KBM-7 (cell line): ENCODE results near the gene FEM1A.
"Not testable (repeated sequence)": the region's sequence is repeated elsewhere in the genome, so short reads cannot be mapped to it uniquely, and the experiment has no call there.

Experiments
- DNase-seq: peaks from one replicate; pipeline ENCODE4 v3.0.0-alpha.2; 2015
- in situ Hi-C: fragments of 300-500 bp; cut with MboI; formaldehyde crosslinking; loops from 2 replicates; pipeline ENCODE4 v1.14.3; 2020; ENCODE audit warnings: low sequenced_read_pairs, low pct_unique_long_range_greater_than_20kb, mixed read lengths

Gene FEM1A

DNA sequence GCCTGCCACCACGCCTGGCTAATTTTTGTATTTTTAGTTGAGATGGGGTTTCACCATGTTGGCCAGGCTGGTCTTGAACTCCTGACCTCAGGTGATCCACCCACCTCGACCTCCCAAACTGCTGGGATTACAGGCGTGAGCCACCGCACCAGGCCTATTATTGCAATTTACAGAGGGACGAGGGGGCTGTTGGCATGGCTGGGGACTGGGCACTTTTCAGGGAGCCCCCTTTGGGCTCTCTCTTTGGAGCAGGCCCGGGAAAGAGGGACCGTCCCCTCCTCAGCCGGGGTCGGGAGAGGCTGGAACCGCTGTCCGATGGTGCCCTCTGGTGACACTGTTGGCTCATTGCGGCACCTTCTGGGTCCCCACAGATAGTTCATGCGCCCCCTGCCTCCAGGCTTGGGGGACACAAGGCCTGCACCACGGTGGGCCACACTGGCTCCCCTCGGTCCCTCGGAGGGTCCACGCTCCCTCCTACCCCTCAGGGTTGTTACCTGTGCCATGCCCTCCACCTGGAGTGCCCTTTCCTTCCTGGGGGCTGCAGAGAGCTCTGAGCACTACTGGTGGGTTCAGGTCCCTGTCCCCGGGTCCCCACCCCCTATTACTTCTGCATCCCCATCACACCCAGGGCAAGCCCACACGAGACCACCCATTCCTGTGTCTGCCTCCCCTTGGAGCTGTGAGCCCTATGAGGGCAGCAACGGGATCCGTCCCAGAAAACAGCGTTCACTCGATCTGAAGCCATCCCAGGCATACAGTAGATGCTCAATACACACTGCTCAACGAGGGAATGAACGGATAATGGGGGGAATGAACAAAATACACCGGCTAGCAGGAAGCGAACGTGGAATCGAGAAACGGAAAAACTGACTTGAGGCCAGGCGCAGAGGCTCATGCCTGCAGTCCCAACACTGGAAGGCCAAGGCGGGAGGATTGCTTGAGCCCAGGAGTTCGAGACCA is 12.5 kb downstream of the FEM1A start:
- DNase-seq: peak; percentile 73
- in situ Hi-C loops: no loop called here

DNA sequence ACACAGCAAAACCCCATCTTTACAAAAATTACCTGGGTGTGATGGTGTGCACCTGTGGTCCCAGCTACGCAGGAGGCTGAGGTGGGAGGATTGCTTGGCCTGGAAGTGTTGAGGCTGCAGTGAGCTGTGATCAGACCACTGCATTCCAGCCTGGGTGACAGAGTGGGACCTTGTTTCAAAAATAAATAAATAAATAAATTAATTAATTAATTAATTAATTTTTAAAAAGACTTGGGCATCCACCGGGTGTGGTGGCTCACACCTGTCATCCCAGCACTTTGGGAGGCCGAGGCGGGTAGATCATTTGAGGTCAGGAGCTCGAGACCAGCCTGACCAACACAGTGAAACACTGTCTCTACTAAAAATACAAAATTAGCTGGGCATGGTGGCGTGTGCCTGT is 13.6 kb downstream of the FEM1A start:
- in situ Hi-C loops, DNase-seq: not testable (repeated sequence)

- in situ Hi-C loops: no loop called here
- no peak for DNase-seq
Measured at GRCh38 chr19:4806384-4806783, 14.8 kb downstream of the FEM1A start.

- in situ Hi-C loops: no loop called here
- peak; percentile 61 for DNase-seq
Measured at GRCh38 chr19:4807188-4807587, 15.7 kb downstream of the FEM1A start.

DNA sequence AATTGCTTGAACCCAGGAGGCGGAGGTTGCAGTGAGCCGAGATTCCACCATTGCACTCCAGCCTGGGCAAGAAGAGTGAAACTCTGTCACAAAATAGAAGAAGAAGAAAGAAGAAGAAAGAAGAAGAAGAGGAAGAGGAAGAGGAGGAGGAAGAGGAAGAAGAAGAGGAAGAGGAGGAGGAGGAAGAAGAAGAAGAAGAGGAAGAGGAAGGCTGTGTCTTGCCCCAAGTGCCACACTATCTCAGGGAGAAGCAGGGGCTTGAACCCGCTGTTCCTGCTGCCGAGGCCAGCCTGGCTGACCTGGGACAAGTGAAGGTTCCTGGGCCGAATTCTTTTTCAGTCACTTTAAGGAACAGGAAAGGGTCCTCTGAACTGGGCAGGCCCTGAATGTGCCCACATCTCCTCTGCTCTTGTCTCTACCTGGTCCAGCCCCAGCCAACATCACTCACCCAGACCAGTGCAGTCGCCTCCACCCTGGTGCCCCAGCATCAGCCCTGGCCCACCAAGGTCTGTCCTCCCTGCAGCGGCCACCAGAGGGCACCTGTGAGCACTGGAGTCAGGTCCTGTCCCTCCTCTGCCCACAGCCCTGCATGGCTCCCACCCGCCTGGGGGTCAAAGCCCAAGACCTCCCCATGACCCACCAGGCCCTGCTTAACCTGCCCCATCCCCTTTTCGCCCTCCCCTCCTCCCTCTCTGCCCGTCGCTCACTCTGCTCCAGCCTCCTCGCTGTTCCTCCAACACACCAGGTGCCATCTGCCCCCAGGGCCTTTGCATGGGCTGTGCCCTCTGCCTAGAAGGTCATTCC is 20.0 kb downstream of the FEM1A start:
- DNase-seq: peak; percentile 74
- in situ Hi-C loops: no loop called here

DNA sequence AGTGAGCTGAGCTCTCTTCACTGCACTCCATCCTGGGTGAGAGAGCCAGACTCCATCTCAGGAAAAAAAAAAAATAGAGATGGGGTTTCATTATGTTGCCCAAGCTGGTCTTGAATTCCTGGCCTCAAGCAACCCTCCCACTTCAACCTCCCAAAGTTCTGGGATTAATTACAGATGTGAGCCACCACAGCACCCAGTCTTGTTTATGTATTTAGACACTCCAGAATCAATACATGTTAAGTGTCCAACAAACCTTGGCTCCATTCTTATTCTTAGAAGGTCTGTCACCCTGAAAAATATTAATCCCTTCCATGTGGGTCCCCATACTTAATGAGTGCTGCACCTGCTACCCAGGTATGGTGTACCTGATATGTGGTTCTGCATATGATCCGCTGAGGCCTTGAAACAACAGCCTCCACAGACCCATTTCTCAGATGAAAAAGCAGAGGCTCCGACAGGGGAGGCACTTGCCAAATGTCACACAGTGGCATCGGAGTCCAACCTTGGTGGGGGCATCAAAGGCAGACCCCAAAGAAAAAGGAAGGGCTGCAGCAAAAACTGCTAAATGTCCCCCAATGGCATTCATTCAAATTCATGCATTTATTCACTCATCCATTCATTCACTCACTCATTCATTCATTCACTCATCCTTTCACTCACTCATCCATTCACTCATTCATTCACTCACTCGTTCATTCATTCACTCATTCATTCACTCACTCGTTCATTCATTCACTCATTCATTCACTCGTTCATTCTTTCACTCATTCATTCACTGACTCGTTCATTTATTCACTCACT is 23.3 kb downstream of the FEM1A start:
- no peak for DNase-seq
- in situ Hi-C loops: no loop called here

DNA sequence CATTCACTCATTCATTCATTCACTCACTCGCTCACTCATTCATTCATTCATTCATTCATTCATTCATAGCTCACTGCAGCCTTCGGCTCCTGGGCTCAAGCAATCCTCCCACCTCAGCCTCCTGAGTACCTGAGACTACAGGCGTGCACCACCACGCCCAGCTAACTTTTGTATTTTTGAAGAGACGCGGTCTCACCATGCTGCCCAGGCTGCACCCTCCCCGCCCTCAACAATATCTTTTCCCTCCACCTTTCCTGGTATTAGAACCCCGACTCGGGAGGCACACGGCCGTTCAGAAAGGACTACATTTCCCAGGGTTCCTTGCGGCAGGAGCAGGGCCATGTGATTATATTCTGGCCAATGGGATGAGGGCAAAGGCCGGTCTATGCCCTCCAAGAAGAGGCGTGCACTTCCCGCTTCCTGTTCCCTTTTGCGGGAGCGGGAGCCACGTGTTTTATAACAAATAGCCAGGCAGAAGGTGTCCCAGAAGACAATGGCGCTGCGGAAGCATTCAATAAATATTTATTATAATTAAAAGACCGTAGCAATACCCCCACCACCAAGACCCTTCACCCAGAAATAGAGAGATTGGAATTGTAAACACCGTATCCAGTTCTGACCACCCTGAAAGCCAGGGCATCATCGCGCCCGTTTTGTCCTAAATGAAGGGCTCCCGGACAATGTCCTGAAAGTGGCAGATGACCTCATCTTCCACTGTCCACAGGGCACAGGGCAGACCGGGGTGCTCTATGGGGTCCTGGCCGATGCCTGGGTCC is 24.1 kb downstream of the FEM1A start:
- in situ Hi-C loops: no loop called here
- DNase-seq: peak; percentile 93

DNA sequence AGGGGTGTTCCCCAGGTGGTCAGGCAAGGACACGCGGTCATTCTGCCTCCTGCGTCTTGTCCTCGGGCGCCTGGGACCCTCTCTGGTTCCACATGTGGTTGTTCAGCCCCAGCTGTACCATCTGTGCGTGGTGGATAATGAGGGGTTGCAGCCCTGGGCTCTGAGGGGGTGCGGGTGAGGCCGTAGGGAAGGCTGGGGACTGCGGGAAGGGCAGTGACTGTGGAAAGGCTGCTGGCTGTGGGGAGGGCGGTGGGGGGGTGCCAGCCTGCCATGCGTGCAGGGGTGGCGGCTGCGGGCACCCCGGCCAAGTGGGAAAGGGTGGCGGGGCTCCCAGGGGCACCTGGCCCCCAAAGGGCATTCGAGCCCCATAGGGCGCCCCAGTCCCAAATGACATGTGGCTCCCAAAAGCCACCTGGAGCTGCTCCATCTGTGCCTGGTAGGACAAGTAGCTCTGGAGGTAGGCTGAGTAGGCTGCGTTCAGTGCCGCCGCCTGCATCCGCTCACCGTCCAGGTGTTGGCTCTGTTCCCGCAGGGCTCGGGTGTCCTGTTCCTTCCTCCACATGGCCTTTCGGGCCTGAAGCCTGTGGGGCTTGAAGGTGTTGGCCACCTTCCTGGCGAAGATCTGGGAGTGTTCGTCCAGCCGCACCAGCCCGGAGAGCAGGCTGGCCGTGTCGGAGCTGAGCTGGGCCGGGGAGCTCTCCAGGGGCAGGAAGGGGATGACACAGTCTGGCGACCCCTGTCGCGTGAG is 24.8 kb downstream of the FEM1A start:
- in situ Hi-C loops: no loop called here
- no peak for DNase-seq

DNA sequence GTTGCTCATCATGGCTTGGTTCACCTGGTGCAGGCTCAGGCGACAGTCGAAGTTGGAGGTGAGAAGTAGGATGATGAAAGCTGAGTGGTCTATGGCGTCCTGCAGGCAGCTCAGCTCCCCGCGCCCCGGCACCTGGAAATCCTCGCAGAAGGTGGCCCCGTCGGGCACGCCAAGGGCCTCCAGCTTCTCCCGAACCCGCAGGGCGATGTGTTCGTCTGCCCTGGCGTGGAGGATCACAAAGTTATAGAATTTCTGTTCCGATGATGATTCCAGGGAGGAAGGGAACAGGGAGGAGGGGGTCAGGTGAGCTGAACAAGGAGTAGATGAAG is 25.4 kb downstream of the FEM1A start:
- DNase-seq: no peak
- in situ Hi-C loops: no loop called here

GRCh38 chr19:4817467-4818277 is 26.1 kb downstream of the FEM1A start:
- in situ Hi-C loops: no loop called here
- DNase-seq: no peak

DNA sequence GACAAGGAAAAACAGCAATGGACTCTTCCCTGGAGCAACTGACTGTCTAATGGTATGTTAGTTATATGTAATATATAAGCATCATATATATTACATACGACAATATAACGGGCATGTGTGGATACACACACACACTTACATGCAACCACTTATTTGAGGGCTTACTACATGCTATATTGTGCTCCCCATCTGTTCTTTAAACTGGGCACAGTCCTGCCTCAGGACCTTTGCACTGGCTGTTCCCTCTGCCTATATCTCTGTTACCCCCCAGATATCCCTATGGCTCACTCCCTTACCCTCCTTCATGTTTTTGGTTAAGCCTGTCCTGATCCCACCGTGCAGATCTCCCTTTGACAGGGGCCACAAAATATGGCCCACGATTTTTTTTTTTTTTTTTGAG is 29.7 kb downstream of the FEM1A start:
- DNase-seq: no peak
- in situ Hi-C loops: no loop called here

- DNase-seq, in situ Hi-C loops: not testable (repeated sequence)
Measured at GRCh38 chr19:4822354-4822753, 30.8 kb downstream of the FEM1A start.

DNA sequence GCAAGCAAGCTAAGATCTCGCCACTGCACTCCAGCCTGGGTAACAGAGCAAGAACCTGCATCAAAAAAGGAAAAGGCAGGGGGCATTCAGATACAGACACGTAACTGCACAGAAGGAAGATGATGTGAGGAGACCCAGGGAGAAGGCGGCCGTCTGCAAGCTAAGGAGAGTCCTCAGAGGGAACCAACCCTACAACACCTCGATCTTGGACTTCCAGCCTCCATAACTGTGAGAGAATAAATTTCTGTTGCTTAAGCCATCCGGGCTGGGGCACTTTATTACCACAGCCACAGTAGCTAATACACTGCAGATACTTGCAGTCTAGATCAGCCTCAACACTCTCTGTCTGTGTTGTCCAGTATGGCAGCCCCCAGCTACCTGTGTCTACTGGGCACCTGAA is 32.0 kb downstream of the FEM1A start:
- in situ Hi-C loops: no loop called here
- DNase-seq: no peak

- DNase-seq: peak; percentile 63
- in situ Hi-C loops: no loop called here
Measured at GRCh38 chr19:4829001-4829712, 37.6 kb downstream of the FEM1A start.

- in situ Hi-C loops: no loop called here
- DNase-seq: no peak
Measured at GRCh38 chr19:4830332-4830731, 38.8 kb downstream of the FEM1A start.

DNA sequence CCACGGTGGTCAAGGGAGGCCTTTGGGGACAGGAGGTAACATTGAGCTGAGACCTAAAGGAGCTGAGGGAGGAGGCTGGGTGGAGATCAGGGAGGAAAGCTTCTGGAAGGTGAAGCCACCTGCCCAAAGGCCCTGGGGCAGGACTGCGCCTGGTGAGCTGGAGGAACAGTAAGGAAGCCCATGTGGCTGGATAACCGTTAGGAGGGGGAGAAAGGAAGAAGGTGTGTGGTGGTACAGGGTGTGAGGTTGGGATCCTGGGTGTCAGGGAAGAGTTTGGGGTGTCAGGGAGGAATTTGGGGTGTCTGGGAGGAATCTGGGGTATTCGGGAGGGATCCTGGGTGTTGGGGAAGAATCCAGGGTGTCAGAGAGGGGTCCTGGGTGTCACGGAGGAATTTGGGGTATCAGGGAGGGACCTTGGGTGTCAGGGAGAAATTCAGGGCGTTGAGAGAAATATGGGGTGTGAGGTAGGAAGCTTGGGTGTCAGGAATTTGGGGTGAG is 39.3 kb downstream of the FEM1A start:
- in situ Hi-C loops: no loop called here
- no peak for DNase-seq
